K562 (cell line): ENCODE data around the gene PHLDB1. TPM values are rescaled to one million over a fixed set of nuclear protein-coding genes. Genes with fewer than 3 reads are reported as not detected.
A peak's percentile ranks its signal among the peaks of the same experiment; 100 is the strongest.

Source experiments
- ATAC-seq: fragments of 200-7000 bp; cut with Tn5 transposase; 3 replicates; pipeline ENCODE4 v1.9.1; 2020; ENCODE audit warnings: moderate library complexity
- BruUV-seq: library from RNA; stranded (reverse); fragments of 400-500 nt; replicated peaks from 2 replicates; lab custom pipeline; 2021; lab: Mats Ljungman, UMichigan
- CTCF ChIA-PET: fragments of 300-600 bp; formaldehyde crosslinking; extraction: SDS; loops from one replicate; lab custom pipeline; 2021; ENCODE audit warnings: low intra/inter-chr PET ratio; lab: Yijun Ruan, JAX
- POLR2A ChIA-PET: fragments of 300-600, 350-650 bp; sonication (Branson Sonifier 250); formaldehyde crosslinking; extraction: SDS; loops from one replicate; lab custom pipeline; 2021; ENCODE audit warnings: antibody characterized with exemption, inconsistent platforms; lab: Yijun Ruan, JAX
- DNase-seq, 4 experiments: peaks; one replicate each; pipeline versions ENCODE4 v3.0.0 to v3.0.0-alpha.2; 2011 to 2018; ENCODE audit warnings: low spot score in 3 of 4, mixed read lengths in 3 of 4; ENCODE audit errors: extremely low read depth in 1 of 4
- FAIRE-seq: peaks from 2 replicates; lab custom pipeline; 2011; peaks lifted over from hg19 to GRCh38; lab: Jason Lieb, UNC
- H2AFZ ChIP-seq: 2 replicates; pipeline ENCODE4 v1.6.0; 2011; ENCODE audit warnings: low read depth, low read length, control low read depth, inconsistent platforms
- H3K27ac ChIP-seq: fragments of 200-600 bp; 3 replicates; pipeline ENCODE4 v1.8.0; 2011; ENCODE audit warnings: low read depth, mild to moderate bottlenecking, control low read depth, inconsistent platforms, low read length, moderate library complexity, mixed read lengths; ENCODE audit errors: extremely low read depth
- H3K27me3 ChIP-seq, 2 experiments: fragments of 300-600 bp in 1 of 2; 2 replicates in 1 of 2; 3 replicates in 1 of 2; pipeline versions ENCODE4 v1.6.0 to v1.8.0; 2011; ENCODE audit warnings: inconsistent platforms in 2 of 2, low read length in 2 of 2, mild to moderate bottlenecking in 1 of 2, mixed read lengths in 1 of 2, moderate library complexity in 1 of 2; ENCODE audit not compliant: control insufficient read depth in 2 of 2, insufficient read depth in 2 of 2
- H3K36me3 ChIP-seq: fragments of 300-600 bp; 3 replicates; pipeline ENCODE4 v1.8.0; 2011; ENCODE audit warnings: mild to moderate bottlenecking, low read length, inconsistent platforms; ENCODE audit not compliant: control insufficient read depth, insufficient read depth
- H3K4me1 ChIP-seq, 2 experiments: fragments of 200-600 bp in 1 of 2; replicated peaks in 1 of 2; 2 replicates in 1 of 2; 3 replicates in 1 of 2; pipeline versions ENCODE4 v1.5.1 to v1.8.0; 2011; ENCODE audit warnings: inconsistent platforms in 2 of 2, low read length in 2 of 2, mild to moderate bottlenecking in 1 of 2, mixed read lengths in 1 of 2, moderate library complexity in 1 of 2; ENCODE audit not compliant: control insufficient read depth in 2 of 2, insufficient read depth in 2 of 2
- H3K4me2 ChIP-seq: 2 replicates; pipeline ENCODE4 v1.6.1; 2011; ENCODE audit warnings: low read length, control low read depth, inconsistent platforms, mixed read lengths; ENCODE audit not compliant: insufficient read depth
- H3K4me3 ChIP-seq: fragments of 200-600 bp; sonication (generic), shearing (Covaris generic); 2 replicates; pipeline ENCODE4 v1.5.1; 2016; ENCODE audit warnings: control low read depth, inconsistent platforms
- H3K79me2 ChIP-seq: fragments of 200-600 bp; 3 replicates; pipeline ENCODE4 v1.8.0; 2011; ENCODE audit warnings: low read length, inconsistent platforms; ENCODE audit not compliant: control insufficient read depth, insufficient read depth
- H3K9ac ChIP-seq, 2 experiments: 2 replicates each; pipeline versions ENCODE4 v1.6.0 to v1.6.1; 2011; ENCODE audit warnings: low read depth in 2 of 2, low read length in 2 of 2, control low read depth in 1 of 2, inconsistent platforms in 1 of 2, mild to moderate bottlenecking in 1 of 2, mixed read lengths in 1 of 2; ENCODE audit not compliant: insufficient read depth in 1 of 2
- H3K9me1 ChIP-seq: one replicate; pipeline ENCODE4 v1.6.0; 2011; ENCODE audit warnings: inconsistent platforms, mild to moderate bottlenecking, low read length, moderate library complexity; ENCODE audit not compliant: control insufficient read depth, insufficient read depth
- H3K9me3 ChIP-seq: replicated peaks from 2 replicates; pipeline ENCODE4 v1.5.1; 2011; ENCODE audit warnings: low read depth, low read length, inconsistent platforms; ENCODE audit not compliant: control insufficient read depth, insufficient read depth
- H4K20me1 ChIP-seq: replicated peaks from 2 replicates; pipeline ENCODE4 v1.6.1; 2011; ENCODE audit warnings: low read length, inconsistent platforms, mixed read lengths; ENCODE audit not compliant: control insufficient read depth, insufficient read depth
- CBX1 ChIP-seq: sonication (generic); IDR thresholded peaks from 2 replicates; pipeline ENCODE4 v1.6.1; 2016; ENCODE audit warnings: antibody characterized with exemption, low read depth, mild to moderate bottlenecking
- COPS2 ChIP-seq: fragments of 450-650 bp; conservative IDR thresholded peaks from 2 replicates; pipeline ENCODE4 v1.6.1; 2016; ENCODE audit warnings: mild to moderate bottlenecking, moderate library complexity
- DDX20 ChIP-seq: fragments of 450-650 bp; IDR thresholded peaks from 2 replicates; pipeline ENCODE4 v1.6.1; 2016; ENCODE audit warnings: missing genetic modification characterization, low read depth, mild to moderate bottlenecking, missing compliant biosample characterization, moderate library complexity
- ESRRA ChIP-seq: fragments of 450-650 bp; IDR thresholded peaks from 2 replicates; pipeline ENCODE4 v1.6.1; 2014; ENCODE audit warnings: low read depth, mild to moderate bottlenecking, moderate library complexity, borderline replicate concordance
- ETV5 ChIP-seq: sonication (generic); formaldehyde crosslinking; IDR thresholded peaks from 2 replicates; pipeline ENCODE4 v1.4.0; 2020; ENCODE audit warnings: low read depth, mild to moderate bottlenecking, missing genetic modification reagents
- HDAC1 ChIP-seq, 2 experiments: fragments of 450-650 bp; IDR thresholded peaks; 2 replicates each; pipeline ENCODE4 v1.6.1; 2016 to 2017; ENCODE audit warnings: inconsistent platforms in 1 of 2, mild to moderate bottlenecking in 1 of 2, moderate library complexity in 1 of 2
- MCM3 ChIP-seq: fragments of 450-650 bp; IDR thresholded peaks from 2 replicates; pipeline ENCODE4 v1.6.1; 2016
- NFIC ChIP-seq: fragments of 450-650 bp; IDR thresholded peaks from 2 replicates; pipeline ENCODE4 v1.6.1; 2017; ENCODE audit warnings: mild to moderate bottlenecking, inconsistent platforms
- NFIX ChIP-seq: fragments of 250-450 bp; sonication (Bioruptor Pico); IDR thresholded peaks from 2 replicates; pipeline ENCODE4 v1.4.0; 2020; ENCODE audit warnings: low read depth, mild to moderate bottlenecking, moderate library complexity
- PRPF4 ChIP-seq: fragments of 200-400 bp; formaldehyde crosslinking; IDR thresholded peaks from one replicate; pipeline ENCODE4 v1.6.1; 2017; ENCODE audit warnings: low read length, low read depth, mild to moderate bottlenecking; ENCODE audit not compliant: insufficient read depth, poor library complexity, severe bottlenecking
- RBM22 ChIP-seq: fragments of 200-400 bp; formaldehyde crosslinking; IDR thresholded peaks from 2 replicates; pipeline ENCODE4 v1.6.1; 2018; ENCODE audit warnings: low read length, low read depth; ENCODE audit not compliant: poor library complexity, severe bottlenecking
- RBM34 ChIP-seq: fragments of 200-400 bp; formaldehyde crosslinking; IDR thresholded peaks from 2 replicates; pipeline ENCODE4 v1.6.1; 2018; ENCODE audit warnings: low read length, borderline replicate concordance; ENCODE audit not compliant: insufficient read depth
- SREBF1 ChIP-seq: fragments of 150-350 bp; IDR thresholded peaks from 2 replicates; pipeline ENCODE4 v1.6.1; 2014; ENCODE audit warnings: antibody characterized with exemption, low read depth, low read length, borderline replicate concordance
- TCF7L2 ChIP-seq: fragments of 150-350 bp; IDR thresholded peaks from 2 replicates; pipeline ENCODE4 v1.6.1; 2016; ENCODE audit warnings: low read depth, mild to moderate bottlenecking, low read length, moderate library complexity
- TOE1 ChIP-seq, 2 experiments: fragments of 450-650 bp in 1 of 2; sonication (generic) in 1 of 2; formaldehyde crosslinking in 1 of 2; IDR thresholded peaks; 2 replicates each; pipeline versions ENCODE4 v1.7.1 to v1.8.0; 2016 to 2022; ENCODE audit warnings: borderline replicate concordance in 2 of 2, mild to moderate bottlenecking in 2 of 2, antibody characterized with exemption in 1 of 2, inconsistent platforms in 1 of 2, low read depth in 1 of 2, missing genetic modification reagents in 1 of 2, moderate library complexity in 1 of 2
- ZNF316 ChIP-seq: fragments of 450-650 bp; IDR thresholded peaks from 2 replicates; pipeline ENCODE4 v1.6.1; 2016
- ZNF584 ChIP-seq: fragments of 200-800 bp; sonication (Bioruptor generic); IDR thresholded peaks from 2 replicates; pipeline ENCODE4 v1.6.1; 2016; ENCODE audit warnings: low read depth, mild to moderate bottlenecking, missing genetic modification characterization, missing compliant biosample characterization
- WGBS: fragments of 100-300 bp; shearing (Covaris generic); methylation state at CpG from one replicate; pipeline ENCODE4 v1.1.6; 2016; ENCODE audit warnings: low coverage, mixed read lengths; ENCODE audit not compliant: insufficient coverage; ENCODE audit errors: missing lambda C conversion rate; 5-methylcytosine and 5-hydroxymethylcytosine counted together
- in situ Hi-C: fragments of 300-500 bp; cut with MboI; formaldehyde crosslinking; loops from 4 replicates; pipeline ENCODE4 v1.15.0; 2018; ENCODE audit warnings: inconsistent platforms, mixed read lengths
- intact Hi-C: fragments of 100-400 bp; cut with micrococcal nuclease; formaldehyde crosslinking; loops from 2 replicates; pipeline ENCODE4 v1.14.2; 2022
- polyA plus RNA-seq, 8 experiments: library from polyadenylated mRNA; depleted of rRNA in 4 of 8; stranded (reverse) in 5 of 8; unstranded in 3 of 8; fragments of >200 nt; fragmentation: Nextera tagmentation in 2 of 8; fragmentation: Illumina TruSeq in 1 of 8; extraction: Ambion mirVana in 2 of 8; extraction: Trizol in 1 of 8; gene quantifications; 2 replicates each; pipeline versions ENCODE4 v1.2.1 to v1.2.3, GENCODE V29; 2011 to 2014; ENCODE audit warnings: inconsistent platforms in 1 of 8, missing spikeins in 1 of 8
- total RNA-seq, 7 experiments: library from RNA; depleted of rRNA in 6 of 7; stranded (reverse); fragments of >200 nt in 6 of 7; fragmentation: Illumina TruSeq in 2 of 7; extraction: Trizol in 2 of 7; gene quantifications; 2 replicates each; pipeline versions ENCODE4 v1.2.1 to v1.2.3, GENCODE V29; 2011 to 2021; ENCODE audit warnings: low replicate concordance in 1 of 7

PHLDB1 gene
- total and polyA plus RNA-seq, 9 of the 15 experiments (the other 6 are each of a cell fraction or from before 2014, with no cell fraction given): 2.0 to 28.7 (median 16.2) TPM

DNA sequence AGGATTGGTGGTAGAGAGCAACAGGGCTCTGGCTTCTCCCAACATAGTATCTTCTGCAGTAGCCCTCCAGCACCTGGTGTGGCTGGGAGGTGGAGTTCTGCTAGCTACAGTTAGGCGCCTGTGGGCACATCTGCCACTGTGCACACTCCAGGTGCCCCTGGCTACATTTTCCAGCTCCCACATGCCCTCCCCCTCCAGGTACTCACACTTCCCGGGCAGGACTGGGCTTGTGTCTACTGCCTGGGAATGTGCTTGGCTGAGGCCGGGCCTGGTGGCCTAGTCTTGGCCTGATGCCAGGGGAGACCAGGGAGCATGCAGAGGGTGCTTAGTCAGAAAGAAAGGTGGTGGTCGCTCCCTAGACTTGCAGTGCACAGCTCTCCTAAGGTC, 15.8 kb downstream of the PHLDB1 start:
- peaks cover 13% of the 10 kb centered on the region for H3K79me2 ChIP-seq
- DNase-seq (no peak), FAIRE-seq (no peak), ATAC-seq (no peak)
- H3K36me3 ChIP-seq: peaks cover 27% of the 10 kb centered on the region
- H3K4me1 ChIP-seq: peaks cover 28 to 53% of the 10 kb centered on the region in 2 experiments
- intact Hi-C loops: no loop called here
- no peaks in the 10 kb centered on the region for H4K20me1 ChIP-seq
- H3K4me3 ChIP-seq: no peak overlapping the region
- ChIA-PET POLR2A (interaction anchor here (0.7 to 0.8 kb wide), 3 partner anchors 10 to 553 kb away, joined by 3 to 5 read pairs (median 4); no protein-coding TSS in a partner anchor), CTCF (no interaction called here)
- WGBS: 94% methylated on average over 3 of the region's 4 CpGs
- in situ Hi-C loops: no loop called here
- no peaks in the 10 kb centered on the region for H3K9me1 ChIP-seq
- no peak overlapping the region for H3K4me2 ChIP-seq
- TF ChIP-seq PRPF4: no peak
- no peak for TF ChIP-seq ETV5 (CRISPR knock-in tag)
- no peak for TF ChIP-seq COPS2
- no peak for TF ChIP-seq HDAC1 (IDR thresholded peaks at IDR 0.05)
- no peak for TF ChIP-seq RBM22
- no peak for TF ChIP-seq SREBF1
- no peak for TF ChIP-seq CBX1
- TF ChIP-seq NFIC: peak; percentile 94
- no peak for TF ChIP-seq TOE1 (IDR thresholded peaks at IDR 0.05; ENCODE audit: borderline replicate concordance)
- no peak for TF ChIP-seq TOE1 (CRISPR knock-in tag; IDR thresholded peaks at IDR 0.05; ENCODE audit: borderline replicate concordance, low read depth)
- no peak for TF ChIP-seq RBM34
- TF ChIP-seq MCM3: no peak
- no peak for TF ChIP-seq TCF7L2
- no peak for TF ChIP-seq ESRRA
- no peak for TF ChIP-seq DDX20 (tag)
- TF ChIP-seq ZNF316: no peak
- TF ChIP-seq ZNF584 (CRISPR knock-in tag): no peak
- TF ChIP-seq NFIX (CRISPR knock-in tag): peak; percentile 28; the same call in 1 of the 2 replicates
- BruUV-seq: no TSS peak
- H3K9me3 ChIP-seq: no peaks in the 10 kb centered on the region
- H2AFZ ChIP-seq: no peak overlapping the region
- H3K9ac ChIP-seq: peak overlapping the region in 1 of 2 experiments; percentile 63; a peak in 2 of 4 replicates
- H3K27ac ChIP-seq: no peak overlapping the region
- H3K27me3 ChIP-seq: no peaks in the 10 kb centered on the region
